Esophagus squamous epithelium (tissue), 4 donors: ENCODE results near the gene CHRNG.

Experiments used
- CTCF ChIP-seq, 6 experiments: fragments of 450-650 bp in 4 of 6; fragments of 200-600 bp in 2 of 6; sonication (generic) in 2 of 6; IDR thresholded peaks; one replicate each; pipeline ENCODE4 v1.5.1; 2016 to 2019; ENCODE audit warnings: antibody characterized with exemption in 6 of 6, mild to moderate bottlenecking in 4 of 6, moderate library complexity in 4 of 6
- POLR2A ChIP-seq, 4 donors: fragments of 450-650 bp; IDR thresholded peaks; one replicate each; pipeline ENCODE4 v1.6.1; 2017; ENCODE audit warnings: antibody characterized with exemption in 4 of 4, mild to moderate bottlenecking in 4 of 4, moderate library complexity in 3 of 4

- TF ChIP-seq CTCF (IDR thresholded peaks at IDR 0.05) (no peak), POLR2A (IDR thresholded peaks at IDR 0.05) (no peak)
Measured at GRCh38 chr2:232523682-232524597, 15.6 kb upstream of the CHRNG start.
